ENCODE measurements around the gene NTM. TPM values are rescaled to one million over a fixed set of nuclear protein-coding genes. Genes with fewer than 3 reads are reported as not detected.

The NTM gene
- total RNA-seq, 1 experiment from 2014 or later, result 9.9 TPM

DNA sequence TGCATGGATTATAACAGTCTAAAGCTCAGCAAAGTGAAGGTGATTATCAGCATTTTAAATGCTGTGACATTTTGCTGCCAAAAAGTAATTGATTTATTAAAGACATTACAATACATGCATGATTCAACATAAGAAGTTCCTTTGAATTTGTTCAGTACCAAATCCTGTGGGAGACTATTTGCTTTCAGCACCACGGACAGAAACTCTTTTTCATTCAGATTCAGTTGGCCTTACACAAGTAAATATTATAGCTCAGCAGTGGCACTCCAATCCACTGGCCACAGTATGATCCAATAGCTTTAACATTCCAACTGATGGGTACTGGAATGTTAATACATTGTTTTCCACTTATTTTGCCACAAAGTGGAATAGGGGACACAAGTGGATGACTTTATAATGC is 806.7 kb downstream of the NTM start:
- H3K56ac ChIP-seq (ENCODE audit: insufficient read length, low read depth, low read length), result no peak overlapping the region
- H3K4ac ChIP-seq (ENCODE audit: low read depth, low read length), result no peak overlapping the region
- no peak overlapping the region for H4K8ac ChIP-seq (replicated peaks; ENCODE audit: insufficient read length, low read depth, low read length)
- H3K36me3 Mint-ChIP-seq (ENCODE audit: insufficient read depth in 1 of 3, low read depth in 3 of 3), result no peaks in the 10 kb centered on the region
- H3K23me2 ChIP-seq (ENCODE audit: insufficient read length, low read depth, low read length, poor library complexity, severe bottlenecking), result no peaks in the 10 kb centered on the region
- no peak overlapping the region for H2BK15ac ChIP-seq (ENCODE audit: low read depth, low read length)
- no peak overlapping the region for H2BK5ac ChIP-seq (ENCODE audit: insufficient read length, low read length)
- no peak overlapping the region for H3T11ph ChIP-seq (ENCODE audit: low read length)
- H3K9me3 Mint-ChIP-seq, result no peaks in the 10 kb centered on the region
- no peaks in the 10 kb centered on the region for H3K27me3 ChIP-seq (ENCODE audit: insufficient read depth, low read length)
- TF ChIP-seq, protein P1, sequence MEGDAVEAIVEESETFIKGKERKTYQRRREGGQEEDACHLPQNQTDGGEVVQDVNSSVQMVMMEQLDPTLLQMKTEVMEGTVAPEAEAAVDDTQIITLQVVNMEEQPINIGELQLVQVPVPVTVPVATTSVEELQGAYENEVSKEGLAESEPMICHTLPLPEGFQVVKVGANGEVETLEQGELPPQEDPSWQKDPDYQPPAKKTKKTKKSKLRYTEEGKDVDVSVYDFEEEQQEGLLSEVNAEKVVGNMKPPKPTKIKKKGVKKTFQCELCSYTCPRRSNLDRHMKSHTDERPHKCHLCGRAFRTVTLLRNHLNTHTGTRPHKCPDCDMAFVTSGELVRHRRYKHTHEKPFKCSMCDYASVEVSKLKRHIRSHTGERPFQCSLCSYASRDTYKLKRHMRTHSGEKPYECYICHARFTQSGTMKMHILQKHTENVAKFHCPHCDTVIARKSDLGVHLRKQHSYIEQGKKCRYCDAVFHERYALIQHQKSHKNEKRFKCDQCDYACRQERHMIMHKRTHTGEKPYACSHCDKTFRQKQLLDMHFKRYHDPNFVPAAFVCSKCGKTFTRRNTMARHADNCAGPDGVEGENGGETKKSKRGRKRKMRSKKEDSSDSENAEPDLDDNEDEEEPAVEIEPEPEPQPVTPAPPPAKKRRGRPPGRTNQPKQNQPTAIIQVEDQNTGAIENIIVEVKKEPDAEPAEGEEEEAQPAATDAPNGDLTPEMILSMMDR (conservative IDR thresholded peaks at IDR 0.05), result no peak
- H3K14ac ChIP-seq (ENCODE audit: insufficient read depth, low read length), result no peak overlapping the region
- H2AK5ac ChIP-seq (ENCODE audit: insufficient read length, low read length), result no peak overlapping the region
- no peak overlapping the region for H3K27ac ChIP-seq (ENCODE audit: insufficient read length, low read depth, low read length)
- no peak overlapping the region for H2AFZ ChIP-seq (ENCODE audit: low read length)
- H3K27ac Mint-ChIP-seq, result no peak overlapping the region
- H3K9me3 ChIP-seq (ENCODE audit: control insufficient read depth, low read depth, low read length), result no peaks in the 10 kb centered on the region
- H2BK120ac ChIP-seq (ENCODE audit: low read depth, low read length, poor library complexity, severe bottlenecking), result no peak overlapping the region
- H2BK20ac ChIP-seq (ENCODE audit: low read depth, low read length, poor library complexity, severe bottlenecking), result no peak overlapping the region
- no peak overlapping the region for H3K4me2 ChIP-seq (ENCODE audit: insufficient read depth, insufficient read length, low read length)
- H3K18ac ChIP-seq (ENCODE audit: insufficient read length, low read depth, low read length), result no peak overlapping the region
- H3K27me3 Mint-ChIP-seq (ENCODE audit: low read depth), result no peaks in the 10 kb centered on the region; the same call in 1 of the 2 replicates
- no peaks in the 10 kb centered on the region for H3K79me2 ChIP-seq (ENCODE audit: insufficient read depth, low read length)
- no peak overlapping the region for H3K23ac ChIP-seq (ENCODE audit: insufficient read length, low read depth, low read length)
- no peaks in the 10 kb centered on the region for H3K79me1 ChIP-seq (ENCODE audit: insufficient read depth, low read depth, low read length, poor library complexity, severe bottlenecking)
- H3K4me1 Mint-ChIP-seq, result no peaks in the 10 kb centered on the region
- no peaks in the 10 kb centered on the region for H4K20me1 ChIP-seq (ENCODE audit: control insufficient read depth, insufficient read depth, insufficient read length)
- no peak overlapping the region for H4K5ac ChIP-seq (ENCODE audit: insufficient read length, low read depth, low read length)
- no peak overlapping the region for H3K4me3 Mint-ChIP-seq
- H3K4me1 ChIP-seq (ENCODE audit: insufficient read depth, low read length), result no peaks in the 10 kb centered on the region
- H2BK12ac ChIP-seq (ENCODE audit: insufficient read length, low read depth, low read length), result no peak overlapping the region
- WGBS (ENCODE audit: extremely low coverage, insufficient read length, low lambda C conversion rate), result no CpG with 5 or more reads among the region's 1 CpG
- DNase-seq, result no peak
- no peak overlapping the region for H3K9ac ChIP-seq (ENCODE audit: extremely low read depth, insufficient read length, low read length)
- no peak overlapping the region for H4K91ac ChIP-seq (ENCODE audit: insufficient read length, low read depth, low read length)
